SHP77 treated with DMSO at 0.1 percent for 48 hours (cell line): ENCODE data around the gene CD22.

ENCODE experiments used
- DNase-seq: peaks from one replicate; lab custom pipeline; 2025; lab: John Stamatoyannopoulos, UW

The CD22 gene

GRCh38 chr19:35314031-35314430 lies 15.0 kb upstream of the CD22 start:
- DNase-seq = no peak

- DNase-seq = no peak
These were observed 14.0 kb upstream of the CD22 start for GRCh38 chr19:35314858-35315470.

DNA sequence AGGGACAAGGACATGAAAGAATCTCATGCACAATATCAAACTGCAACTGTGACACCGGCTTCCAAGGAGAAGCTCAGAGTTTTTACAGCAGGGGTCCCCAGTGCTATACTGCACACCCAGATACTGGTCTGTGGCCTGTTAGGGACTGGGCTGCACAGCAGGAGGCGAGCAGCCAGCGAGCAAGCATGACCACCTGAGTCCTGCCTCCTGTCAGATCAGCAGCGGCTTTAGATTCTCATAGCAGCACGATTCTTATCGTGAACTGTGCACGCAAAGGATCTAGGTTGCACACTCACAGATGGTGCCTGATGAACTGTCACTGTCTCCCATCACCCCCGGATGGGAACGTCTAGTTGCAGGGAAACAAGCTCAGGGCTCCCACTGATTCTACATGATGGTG lies 13.1 kb upstream of the CD22 start:
- DNase-seq = no peak

DNA sequence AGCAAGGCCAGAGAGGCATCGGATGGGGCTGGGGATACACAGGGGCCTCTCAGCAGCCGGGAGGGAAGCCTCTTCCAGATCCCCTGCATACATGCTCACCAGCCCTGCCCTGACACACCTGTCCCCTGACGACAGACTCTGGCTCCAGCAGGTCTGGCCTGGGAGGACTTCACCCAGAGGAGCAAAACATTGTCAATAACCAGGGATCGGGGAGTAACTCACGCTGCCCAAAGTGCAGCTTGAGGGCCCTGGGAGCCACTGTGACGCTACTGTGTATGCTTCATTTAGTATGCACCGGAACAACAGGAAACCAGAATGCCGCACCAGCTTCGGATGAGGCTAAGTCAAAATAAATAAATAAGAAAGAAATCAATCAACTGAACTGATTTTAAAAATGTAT lies 12.4 kb upstream of the CD22 start:
- DNase-seq = no peak

DNA sequence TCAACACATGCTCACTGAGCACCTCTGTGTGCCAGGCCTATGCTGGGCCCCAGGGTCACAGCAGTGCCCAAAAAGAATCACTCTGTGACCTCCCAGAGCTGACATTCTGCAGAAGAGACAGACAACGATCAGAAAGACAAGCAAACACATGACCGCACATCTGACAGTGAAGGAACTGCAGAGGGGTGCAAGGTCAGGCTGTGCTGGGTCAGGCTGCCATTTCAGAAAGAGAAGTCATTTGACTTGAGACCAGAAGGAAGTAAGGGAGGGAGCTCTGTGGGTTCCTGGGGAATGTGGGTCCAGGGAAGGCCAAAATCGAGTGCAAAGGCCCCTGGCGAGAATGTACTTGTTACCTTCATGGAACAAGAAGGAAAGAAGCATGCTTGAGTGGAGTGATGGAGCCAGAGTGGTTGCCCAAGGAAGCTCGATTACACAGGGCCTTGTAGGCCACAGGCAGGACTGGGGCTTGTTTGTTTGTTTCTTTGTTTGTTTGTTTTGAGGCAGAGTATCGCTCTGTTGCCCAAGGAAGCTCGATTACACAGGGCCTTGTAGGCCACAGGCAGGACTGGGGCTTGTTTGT lies 11.4 kb upstream of the CD22 start:
- no peak for DNase-seq

- no peak for DNase-seq
These were observed 10.1 kb upstream of the CD22 start for GRCh38 chr19:35318679-35319448.

GRCh38 chr19:35320065-35320713 lies 8.8 kb upstream of the CD22 start:
- DNase-seq = no peak

DNA sequence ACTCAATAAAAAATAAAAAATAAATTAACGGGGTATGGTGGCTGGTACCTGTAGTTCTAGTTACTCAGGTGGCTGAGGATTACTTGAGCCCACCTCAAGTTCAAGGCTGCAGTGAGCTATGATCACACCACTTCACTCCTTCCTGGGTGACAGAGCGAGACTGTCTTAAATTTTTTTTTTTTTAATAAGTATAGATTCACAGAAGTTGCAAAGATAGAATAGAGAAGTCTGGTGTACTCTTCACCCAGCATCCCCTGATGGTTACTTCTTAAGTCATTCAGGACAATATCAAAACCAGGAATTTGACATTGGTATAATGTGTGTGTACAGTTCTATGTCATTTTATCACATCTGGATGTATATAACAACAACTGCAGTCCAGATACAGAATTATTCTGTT lies 7.7 kb upstream of the CD22 start:
- no peak for DNase-seq

- DNase-seq = no peak
These were observed 7.0 kb upstream of the CD22 start for GRCh38 chr19:35322014-35322413.

DNA sequence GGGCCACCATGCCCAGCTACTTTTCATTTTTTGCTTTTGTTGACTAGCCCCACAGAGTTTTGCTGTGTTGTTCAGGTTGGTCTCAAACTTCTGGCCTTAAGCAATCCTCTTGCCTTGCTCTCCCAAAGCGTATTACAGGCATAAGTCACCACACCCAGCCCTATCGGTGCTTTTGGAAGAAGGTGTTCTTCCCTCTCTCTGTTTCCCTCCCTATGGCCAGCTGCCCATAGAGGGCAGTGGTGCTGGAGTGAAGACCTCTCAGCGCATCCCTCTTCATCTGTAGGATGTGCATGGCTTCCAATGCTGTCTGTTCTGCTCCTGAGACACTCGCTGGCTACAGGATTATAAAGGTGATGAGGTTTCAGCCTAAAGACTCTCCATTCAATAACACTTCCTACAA lies 1.3 kb upstream of the CD22 start:
- no peak for DNase-seq

GRCh38 chr19:35329323-35329722 lies 336 bp downstream of the CD22 start:
- DNase-seq = no peak

DNA sequence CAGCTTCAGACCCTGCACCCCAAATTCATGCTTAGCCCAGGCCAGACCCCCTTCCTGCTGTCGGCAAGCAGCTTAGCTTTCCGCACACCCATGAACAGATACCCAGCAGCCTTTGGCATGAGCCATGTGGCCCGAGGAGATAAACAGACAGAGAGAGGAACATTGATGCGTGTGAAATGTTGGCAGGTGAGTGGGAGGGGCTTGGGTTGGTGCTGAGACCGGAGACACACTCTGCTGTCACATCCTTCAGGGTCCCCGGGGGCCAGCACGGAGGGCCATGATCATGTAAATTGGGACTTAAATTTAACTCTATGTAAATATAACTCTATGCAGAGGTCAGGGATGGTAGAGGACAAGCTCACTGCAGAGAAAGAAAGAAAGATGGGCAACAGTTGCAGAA lies 1.5 kb downstream of the CD22 start:
- DNase-seq = no peak

DNA sequence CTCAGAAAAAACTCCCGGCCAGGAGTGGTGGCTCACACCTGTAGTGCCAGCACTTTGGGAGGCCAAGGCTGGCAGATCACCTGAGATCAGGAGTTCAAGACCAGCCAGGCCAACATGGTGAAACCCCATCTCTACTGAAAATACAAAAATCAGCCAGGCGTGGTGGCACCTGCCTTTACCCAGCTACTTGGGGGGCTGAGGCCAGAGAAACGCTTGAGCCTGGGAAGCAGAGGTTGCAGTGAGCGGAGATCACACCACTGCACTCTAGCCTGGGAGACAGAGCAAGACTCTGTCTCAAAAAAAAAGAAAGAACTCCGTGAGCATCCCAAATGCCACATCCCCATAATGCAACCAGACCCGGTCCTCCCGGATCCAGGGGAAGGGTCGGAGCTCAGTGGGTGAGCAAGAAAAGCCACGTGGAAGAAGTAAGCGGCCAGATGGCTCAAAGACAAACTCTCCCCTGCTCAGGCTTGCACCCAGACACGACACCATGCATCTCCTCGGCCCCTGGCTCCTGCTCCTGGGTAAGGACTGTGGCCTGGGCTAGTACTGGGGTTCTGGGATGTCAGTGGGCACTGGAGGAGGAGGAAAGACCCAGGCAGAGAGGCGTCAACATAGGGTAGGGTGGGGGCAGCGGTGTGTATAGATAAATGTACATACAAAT lies 2.7 kb downstream of the CD22 start:
- DNase-seq = no peak

DNA sequence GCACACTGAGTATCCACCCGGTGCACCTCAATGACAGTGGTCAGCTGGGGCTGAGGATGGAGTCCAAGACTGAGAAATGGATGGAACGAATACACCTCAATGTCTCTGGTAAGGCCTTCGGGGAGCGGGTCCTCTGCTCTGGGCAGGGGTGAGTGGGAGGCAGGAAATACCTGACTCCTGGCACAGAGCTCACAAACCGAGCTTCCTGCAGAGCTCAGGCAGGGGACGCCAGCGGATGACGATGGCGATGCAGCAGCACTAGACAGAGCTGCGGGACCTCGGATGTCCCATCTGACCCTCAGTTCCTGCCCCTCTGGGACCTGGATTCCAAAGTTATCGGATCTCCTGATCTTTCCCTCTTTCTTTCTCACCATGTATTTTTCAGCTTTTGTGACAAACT lies 3.8 kb downstream of the CD22 start:
- DNase-seq = no peak

- no peak for DNase-seq
These were observed 5.3 kb downstream of the CD22 start for GRCh38 chr19:35334144-35334753.

- no peak for DNase-seq
These were observed 7.4 kb downstream of the CD22 start for GRCh38 chr19:35336166-35336955.

DNA sequence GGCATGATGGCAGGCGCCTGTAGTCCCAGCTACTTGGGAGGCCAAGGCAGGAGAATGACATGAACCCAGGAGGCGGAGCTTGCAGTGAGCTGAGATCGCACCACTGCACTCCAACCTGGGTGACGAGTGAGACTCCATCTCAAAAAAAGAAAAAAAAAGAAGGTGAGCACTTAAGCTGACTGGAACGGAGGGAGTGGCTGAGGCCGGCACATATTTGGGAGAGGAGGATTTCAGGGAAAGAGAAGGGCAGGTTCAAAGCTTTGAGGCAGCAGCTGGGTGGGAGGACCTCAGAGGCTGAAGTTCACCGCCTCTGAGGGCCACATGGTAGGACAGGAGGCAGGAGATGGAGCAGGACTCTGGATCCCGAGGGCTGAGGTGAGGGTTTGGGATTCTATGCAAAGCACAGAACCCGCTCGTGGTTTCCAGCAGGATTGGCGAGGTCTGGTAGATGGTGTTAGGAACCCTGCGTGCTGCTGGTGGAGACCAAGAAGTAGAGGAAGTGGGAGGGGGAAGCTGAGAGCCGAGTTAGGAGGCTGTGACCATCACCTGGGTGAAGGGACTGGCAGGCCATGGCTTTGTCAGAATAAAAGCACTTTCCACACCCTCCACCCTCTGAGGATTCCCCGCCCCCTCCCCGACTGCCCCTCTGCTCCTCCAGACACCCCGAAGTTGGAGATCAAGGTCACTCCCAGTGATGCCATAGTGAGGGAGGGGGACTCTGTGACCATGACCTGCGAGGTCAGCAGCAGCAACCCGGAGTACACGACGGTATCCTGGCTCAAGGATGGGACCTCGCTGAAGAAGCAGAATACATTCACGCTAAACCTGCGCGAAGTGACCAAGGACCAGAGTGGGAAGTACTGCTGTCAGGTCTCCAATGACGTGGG lies 8.4 kb downstream of the CD22 start:
- DNase-seq = no peak

DNA sequence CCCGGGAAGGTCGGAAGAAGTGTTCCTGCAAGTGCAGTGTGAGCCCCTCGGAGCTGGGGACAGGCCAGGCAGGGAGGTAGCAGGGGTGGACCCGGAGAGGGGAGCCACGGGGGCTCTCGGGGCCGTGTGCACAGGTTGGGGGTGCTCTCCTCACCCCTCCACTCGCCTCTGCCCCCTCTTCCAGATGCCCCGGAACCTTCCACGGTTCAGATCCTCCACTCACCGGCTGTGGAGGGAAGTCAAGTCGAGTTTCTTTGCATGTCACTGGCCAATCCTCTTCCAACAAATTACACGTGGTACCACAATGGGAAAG lies 9.0 kb downstream of the CD22 start:
- DNase-seq = no peak

DNA sequence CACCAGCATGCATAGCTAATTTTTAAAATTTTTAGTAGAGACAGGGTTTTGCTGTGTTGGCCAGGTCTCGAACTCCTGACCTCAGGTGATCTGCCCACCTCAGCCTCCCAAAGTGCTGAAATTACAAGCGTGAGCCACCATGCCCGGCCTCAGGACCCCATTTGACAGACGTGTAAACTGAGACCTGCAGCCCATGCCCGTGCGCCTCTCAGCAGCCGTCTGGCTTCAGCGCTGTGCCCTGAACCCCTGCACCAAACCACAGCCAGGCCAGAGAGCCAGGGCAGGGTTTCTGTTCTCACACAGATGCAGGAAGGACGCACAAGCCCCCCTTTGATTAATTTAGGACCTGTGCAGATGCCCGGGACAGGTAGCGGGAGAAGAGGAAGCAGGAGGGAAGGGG lies 11.4 kb downstream of the CD22 start:
- DNase-seq = no peak

DNA sequence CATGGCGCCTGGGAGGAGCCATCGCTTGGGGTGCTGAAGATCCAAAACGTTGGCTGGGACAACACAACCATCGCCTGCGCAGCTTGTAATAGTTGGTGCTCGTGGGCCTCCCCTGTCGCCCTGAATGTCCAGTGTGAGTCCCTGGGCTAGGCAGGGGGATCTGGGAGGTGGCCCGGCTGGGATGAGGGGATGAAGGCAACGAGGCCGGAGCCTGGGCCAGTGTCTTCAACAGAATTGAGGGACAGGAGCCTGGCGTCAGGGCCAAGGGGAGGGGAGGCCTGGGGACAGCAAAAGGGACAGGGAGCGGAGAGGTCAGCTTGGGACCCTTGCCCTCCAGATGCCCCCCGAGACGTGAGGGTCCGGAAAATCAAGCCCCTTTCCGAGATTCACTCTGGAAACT lies 12.0 kb downstream of the CD22 start:
- DNase-seq = no peak
